Neuronal stem cell (in vitro differentiated cells): ENCODE measurements around the gene SNX4.
"Not testable (repeated sequence)": the region's sequence is repeated elsewhere in the genome, so short reads cannot be mapped to it uniquely, and the experiment has no call there.

Experiments used
- DNase-seq: peaks from one replicate; pipeline ENCODE4 v3.0.0-alpha.2; 2013; ENCODE audit warnings: low spot score
- H2AFZ ChIP-seq: one replicate; pipeline ENCODE4 v1.6.1; 2013; ENCODE audit warnings: mild to moderate bottlenecking, low read length, inconsistent platforms
- H2AK5ac ChIP-seq: 2 replicates; pipeline ENCODE4 v1.6.1; 2013; ENCODE audit warnings: low read depth, mild to moderate bottlenecking, inconsistent platforms, low read length, moderate library complexity, mixed read lengths
- H2BK120ac ChIP-seq: 2 replicates; pipeline ENCODE4 v1.6.1; 2013; ENCODE audit warnings: low read depth, mild to moderate bottlenecking, inconsistent platforms, low read length, moderate library complexity, mixed read lengths
- H2BK12ac ChIP-seq: one replicate; pipeline ENCODE4 v1.6.1; 2013; ENCODE audit warnings: low read length, inconsistent platforms
- H2BK15ac ChIP-seq: 2 replicates; pipeline ENCODE4 v1.6.1; 2013; ENCODE audit warnings: mild to moderate bottlenecking, low read length, inconsistent platforms, mixed read lengths
- H2BK5ac ChIP-seq: one replicate; pipeline ENCODE4 v1.6.1; 2013; ENCODE audit warnings: inconsistent platforms, mild to moderate bottlenecking, low read length, moderate library complexity
- H3K14ac ChIP-seq: one replicate; pipeline ENCODE4 v1.6.1; 2013; ENCODE audit warnings: low read length, inconsistent platforms
- H3K18ac ChIP-seq: 2 replicates; pipeline ENCODE4 v1.6.1; 2013; ENCODE audit warnings: low read length, inconsistent platforms
- H3K23ac ChIP-seq: 2 replicates; pipeline ENCODE4 v1.6.1; 2013; ENCODE audit warnings: low read depth, mild to moderate bottlenecking, mixed read lengths, low read length, inconsistent platforms; ENCODE audit not compliant: poor library complexity
- H3K27ac ChIP-seq: replicated peaks from 3 replicates; pipeline ENCODE4 v1.5.1; 2013; ENCODE audit warnings: low read length, inconsistent platforms
- H3K27me3 ChIP-seq, 3 experiments: 2 replicates each; pipeline ENCODE4 v1.6.1; 2013; ENCODE audit warnings: low read length in 3 of 3, mild to moderate bottlenecking in 2 of 3, inconsistent platforms in 1 of 3, low read depth in 1 of 3, mixed read lengths in 1 of 3, moderate library complexity in 1 of 3; ENCODE audit not compliant: control insufficient read depth in 3 of 3, insufficient read depth in 3 of 3
- H3K36me3 ChIP-seq, 2 donors: replicated peaks in 1 of 2; 2 replicates each; pipeline ENCODE4 v1.6.1; 2013; ENCODE audit warnings: low read length in 2 of 2; ENCODE audit not compliant: control insufficient read depth in 2 of 2, insufficient read depth in 2 of 2
- H3K4ac ChIP-seq: 2 replicates; pipeline ENCODE4 v1.6.1; 2013; ENCODE audit warnings: inconsistent platforms, mild to moderate bottlenecking, low read length, moderate library complexity
- H3K4me1 ChIP-seq, 2 donors: 1 replicate in 1 of 2; 2 replicates in 1 of 2; pipeline ENCODE4 v1.6.1; 2013; ENCODE audit warnings: low read length in 2 of 2, low read depth in 1 of 2; ENCODE audit not compliant: control insufficient read depth in 2 of 2, insufficient read depth in 1 of 2
- H3K4me2 ChIP-seq: one replicate; pipeline ENCODE4 v1.6.1; 2013; ENCODE audit warnings: mild to moderate bottlenecking, low read length, inconsistent platforms; ENCODE audit not compliant: insufficient read depth, poor library complexity, severe bottlenecking
- H3K4me3 ChIP-seq, 2 donors: 2 replicates each; pipeline ENCODE4 v1.5.1; 2013; ENCODE audit warnings: low read length in 2 of 2, mild to moderate bottlenecking in 2 of 2, inconsistent platforms in 1 of 2, moderate library complexity in 1 of 2
- H3K79me1 ChIP-seq: one replicate; pipeline ENCODE4 v1.6.1; 2013; ENCODE audit warnings: low read depth, mild to moderate bottlenecking, inconsistent platforms, low read length, moderate library complexity
- H3K9ac ChIP-seq: one replicate; pipeline ENCODE4 v1.6.1; 2013; ENCODE audit warnings: mild to moderate bottlenecking, low read depth, low read length, inconsistent platforms; ENCODE audit not compliant: poor library complexity
- H3K9me3 ChIP-seq, 2 donors: replicated peaks in 1 of 2; 2 replicates each; pipeline versions ENCODE3 to v1.6.1; 2013; ENCODE audit warnings: low read length in 2 of 2, mild to moderate bottlenecking in 2 of 2, inconsistent platforms in 1 of 2, low read depth in 1 of 2, mixed read lengths in 1 of 2, moderate library complexity in 1 of 2; ENCODE audit not compliant: control insufficient read depth in 2 of 2, insufficient read depth in 1 of 2
- H4K8ac ChIP-seq: one replicate; pipeline ENCODE4 v1.6.1; 2013; ENCODE audit warnings: low read depth, mild to moderate bottlenecking, inconsistent platforms, low read length, moderate library complexity
- H4K91ac ChIP-seq: one replicate; pipeline ENCODE4 v1.6.1; 2013; ENCODE audit warnings: low read length, low read depth, mild to moderate bottlenecking, inconsistent platforms; ENCODE audit not compliant: poor library complexity
- WGBS, 2 donors: extraction: QIAGEN DNeasy Blood & Tissue Kit; methylation state at CpG; one replicate each; pipeline ENCODE4 v1.1.7; 2013; ENCODE audit warnings: missing lambda C conversion rate in 2 of 2, mixed read lengths in 1 of 2; ENCODE audit not compliant: insufficient read length in 2 of 2, insufficient replicate concordance in 1 of 2; ENCODE audit errors: extremely low coverage in 2 of 2; 5-methylcytosine and 5-hydroxymethylcytosine counted together

SNX4 gene

GRCh38 chr3:125410922-125411321, 109.1 kb downstream of the SNX4 start:
- Histone ChIP-seq H3K27ac (no peak overlapping the region), H2AK5ac (no peak overlapping the region), H2BK5ac (no peak overlapping the region), H2BK15ac (no peak overlapping the region), H3K36me3 (no peaks in the 10 kb centered on the region), H3K18ac (no peak overlapping the region), H3K4ac (no peak overlapping the region), H3K9me3 (no peaks in the 10 kb centered on the region), H2BK12ac (no peak overlapping the region), H3K4me1 (peaks cover 0 to 1% of the 10 kb centered on the region in 2 donors), H2BK120ac (no peak overlapping the region), H4K8ac (no peak overlapping the region), H3K27me3 (no peaks in the 10 kb centered on the region), H2AFZ (no peak overlapping the region), H3K4me2 (no peak overlapping the region), H3K4me3 (no peak overlapping the region), H3K9ac (no peak overlapping the region), H3K23ac (no peak overlapping the region), H3K14ac (no peak overlapping the region), H4K91ac (no peak overlapping the region), H3K79me1 (no peaks in the 10 kb centered on the region)
- no CpG with 5 or more reads among the region's 6 CpGs for WGBS, 2 donors
- no peak for DNase-seq

- Histone ChIP-seq H4K8ac (no peak overlapping the region), H3K4me1 (no peaks in the 10 kb centered on the region), H3K14ac (no peak overlapping the region), H3K4me2 (no peak overlapping the region), H3K79me1 (no peaks in the 10 kb centered on the region), H3K27ac (no peak overlapping the region), H2AFZ (no peak overlapping the region), H2BK5ac (no peak overlapping the region), H2AK5ac (no peak overlapping the region), H4K91ac (no peak overlapping the region), H3K4ac (no peak overlapping the region), H2BK15ac (no peak overlapping the region), H3K18ac (no peak overlapping the region), H3K27me3 (no peaks in the 10 kb centered on the region), H3K9ac (no peak overlapping the region), H3K23ac (no peak overlapping the region), H2BK12ac (no peak overlapping the region), H3K36me3 (no peaks in the 10 kb centered on the region), H2BK120ac (no peak overlapping the region), H3K4me3 (no peak overlapping the region), H3K9me3 (peaks cover 0 to 3% of the 10 kb centered on the region in 2 donors)
- DNase-seq = no peak
- WGBS, 2 donors = 100% methylated on average over 2 of the region's 2 CpGs
Observed at GRCh38 chr3:125406070-125406469, 113.9 kb downstream of the SNX4 start.

- H3K4ac ChIP-seq, H3K27me3 ChIP-seq, H3K27ac ChIP-seq, H3K9me3 ChIP-seq, H2BK5ac ChIP-seq, H3K23ac ChIP-seq, H2BK120ac ChIP-seq, H3K36me3 ChIP-seq, H2AFZ ChIP-seq, H2BK15ac ChIP-seq, DNase-seq, H3K14ac ChIP-seq, H3K18ac ChIP-seq, H3K9ac ChIP-seq, H2BK12ac ChIP-seq, H3K4me2 ChIP-seq, H3K79me1 ChIP-seq, H2AK5ac ChIP-seq, H4K8ac ChIP-seq, H3K4me1 ChIP-seq, H4K91ac ChIP-seq, H3K4me3 ChIP-seq: not testable (repeated sequence)
- no CpG with 5 or more reads among the region's 4 CpGs for WGBS, 2 donors
Observed at GRCh38 chr3:125405515-125405914, 114.5 kb downstream of the SNX4 start.

- no peak overlapping the region for H3K23ac ChIP-seq
- no peak overlapping the region for H2BK12ac ChIP-seq
- WGBS, 2 donors = no CpG with 5 or more reads among the region's 2 CpGs
- no peak overlapping the region for H2AFZ ChIP-seq
- no peak overlapping the region for H3K9ac ChIP-seq
- no peak overlapping the region for H3K4ac ChIP-seq
- H4K8ac ChIP-seq = no peak overlapping the region
- H4K91ac ChIP-seq = no peak overlapping the region
- peaks cover 0 to 3% of the 10 kb centered on the region in 2 donors for H3K4me1 ChIP-seq
- peaks cover 0 to 3% of the 10 kb centered on the region in 2 donors for H3K9me3 ChIP-seq
- H3K18ac ChIP-seq = no peak overlapping the region
- no peak overlapping the region for H3K4me2 ChIP-seq
- H2BK5ac ChIP-seq = no peak overlapping the region
- no peaks in the 10 kb centered on the region for H3K36me3 ChIP-seq
- H2BK120ac ChIP-seq = no peak overlapping the region
- H3K79me1 ChIP-seq = no peaks in the 10 kb centered on the region
- H2AK5ac ChIP-seq = no peak overlapping the region
- H3K14ac ChIP-seq = no peak overlapping the region
- DNase-seq = no peak
- H3K27ac ChIP-seq = no peak overlapping the region
- no peak overlapping the region for H2BK15ac ChIP-seq
- no peak overlapping the region for H3K4me3 ChIP-seq
- no peaks in the 10 kb centered on the region for H3K27me3 ChIP-seq
Observed at GRCh38 chr3:125403789-125404188, 116.2 kb downstream of the SNX4 start.
